Transverse colon (tissue), 4 donors: ENCODE results near the gene CAPN1. TPM values are rescaled to one million over a fixed set of nuclear protein-coding genes. Genes with fewer than 3 reads are reported as not detected.
A peak's percentile ranks its signal among the peaks of the same experiment; 100 is the strongest.

Experiments
- DNase-seq: peaks from one replicate; pipeline ENCODE4 v3.0.0-alpha.2; 2019
- H3K27ac ChIP-seq, 4 donors: fragments of 200-600 bp; sonication (generic); 2 replicates each; pipeline ENCODE4 v1.5.1; 2016 to 2018; ENCODE audit warnings: inconsistent platforms in 4 of 4
- H3K27me3 ChIP-seq: fragments of 200-600 bp; sonication (generic); 2 replicates; pipeline ENCODE4 v1.5.1; 2017; ENCODE audit warnings: inconsistent platforms
- H3K36me3 ChIP-seq, 4 donors: fragments of 200-600 bp; sonication (generic); 2 replicates each; pipeline ENCODE4 v1.5.1; 2017 to 2019; ENCODE audit warnings: inconsistent platforms in 4 of 4
- H3K4me1 ChIP-seq, 4 donors: fragments of 200-600 bp; sonication (generic); 2 replicates each; pipeline ENCODE4 v1.5.1; 2017 to 2020; ENCODE audit warnings: inconsistent platforms in 4 of 4
- H3K4me3 ChIP-seq, 4 donors: fragments of 200-600 bp; sonication (generic); 1 replicate in 1 of 4; 2 replicates in 3 of 4; pipeline versions ENCODE4 v1.5.1 to v1.6.1; 2017 to 2019; ENCODE audit warnings: inconsistent platforms in 4 of 4
- H3K9me3 ChIP-seq, 2 donors: fragments of 200-600 bp; sonication (generic); 2 replicates each; pipeline ENCODE4 v1.5.1; 2017 to 2019; ENCODE audit warnings: inconsistent platforms in 2 of 2
- EP300 ChIP-seq: sonication (generic); formaldehyde crosslinking; IDR thresholded peaks from one replicate; pipeline ENCODE4 v1.6.1; 2017; ENCODE audit warnings: antibody characterized with exemption, low read depth
- POLR2A ChIP-seq: fragments of 450-650 bp; IDR thresholded peaks from one replicate; pipeline ENCODE4 v1.6.1; 2016; ENCODE audit warnings: antibody characterized with exemption, mild to moderate bottlenecking, moderate library complexity
- POLR2AphosphoS5 ChIP-seq, 3 donors: sonication (generic); formaldehyde crosslinking; IDR thresholded peaks; one replicate each; pipeline ENCODE4 v1.6.1; 2016; ENCODE audit warnings: antibody characterized with exemption in 3 of 3
- WGBS, 2 donors: methylation state at CpG; one replicate each; pipeline ENCODE4 v1.1.5; 2018; ENCODE audit warnings: low coverage in 1 of 2; 5-methylcytosine and 5-hydroxymethylcytosine counted together
- in situ Hi-C, 4 donors: fragments of 200-750 bp; cut with MboI; loops; one replicate each; pipeline versions ENCODE4 v1.15.0 to v1.15.1; 2017; ENCODE audit warnings: low sequenced_read_pairs in 3 of 4, low pct_ligation_motif_present in 1 of 4, low pct_unique_long_range_greater_than_20kb in 1 of 4
- intact Hi-C: fragments of 100-400 bp; cut with DNase I; formaldehyde crosslinking; loops from one replicate; pipeline ENCODE4 v1.15.1; 2023; ENCODE audit warnings: low total_unique reads
- total RNA-seq, 4 donors: library from RNA; depleted of rRNA; stranded (reverse); fragments of >200 nt; gene quantifications; one replicate each; pipeline ENCODE4 v1.1.0, GENCODE V29; 2016
- TF ChIP-seq, protein P1 (sequence below), 5 experiments: fragments of 200-600 bp in 3 of 5; fragments of 450-650 bp in 2 of 5; sonication (generic) in 3 of 5; IDR thresholded peaks; 1 replicate in 2 of 5; 2 replicates in 3 of 5; pipeline ENCODE4 v1.5.1; 2016 to 2017; ENCODE audit warnings: antibody characterized with exemption in 5 of 5, inconsistent platforms in 3 of 5, mild to moderate bottlenecking in 2 of 5, moderate library complexity in 1 of 5

CAPN1 gene
- total RNA-seq, 4 donors from 2014 or later: 211 to 1,179 (median 376) TPM

DNA sequence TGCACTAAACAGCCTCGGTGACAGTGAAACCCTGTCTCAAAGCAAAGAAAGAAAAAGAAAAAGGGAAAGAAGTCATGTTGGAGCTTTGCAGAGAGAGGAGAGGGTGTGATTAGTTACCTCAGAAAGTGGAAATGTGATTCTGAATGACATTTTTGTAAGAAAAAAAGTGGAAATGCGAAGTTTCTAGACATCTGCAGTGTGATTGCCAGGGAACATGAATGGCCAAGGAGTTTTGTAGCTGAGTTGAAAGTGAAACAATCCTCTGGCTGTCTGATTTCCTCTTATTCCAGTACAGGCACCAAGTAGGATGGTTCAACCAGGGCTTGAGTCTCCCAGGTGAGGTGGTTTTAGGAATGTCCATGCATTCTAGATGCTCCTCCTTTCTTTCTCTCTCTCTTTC lies 29.6 kb upstream of the CAPN1 start:
- DNase-seq: no peak
- in situ Hi-C loops: no loop called here
- intact Hi-C loops: no loop called here
- 66 to 73% methylated on average over 2 of the region's 2 CpGs for WGBS, 2 donors
- Histone ChIP-seq H3K27me3 (no peaks in the 10 kb centered on the region), H3K4me1 (peaks cover 8 to 12% (median 10%) of the 10 kb centered on the region in 4 donors), H3K4me3 (no peak overlapping the region), H3K9me3 (no peaks in the 10 kb centered on the region), H3K27ac (peak overlapping the region in 2 of 4 donors; percentile 63 to 78), H3K36me3 (no peaks in the 10 kb centered on the region)
- TF ChIP-seq EP300 (no peak), POLR2AphosphoS5 (IDR thresholded peaks at IDR 0.05) (no peak), POLR2A (no peak)
- TF ChIP-seq, protein P1, sequence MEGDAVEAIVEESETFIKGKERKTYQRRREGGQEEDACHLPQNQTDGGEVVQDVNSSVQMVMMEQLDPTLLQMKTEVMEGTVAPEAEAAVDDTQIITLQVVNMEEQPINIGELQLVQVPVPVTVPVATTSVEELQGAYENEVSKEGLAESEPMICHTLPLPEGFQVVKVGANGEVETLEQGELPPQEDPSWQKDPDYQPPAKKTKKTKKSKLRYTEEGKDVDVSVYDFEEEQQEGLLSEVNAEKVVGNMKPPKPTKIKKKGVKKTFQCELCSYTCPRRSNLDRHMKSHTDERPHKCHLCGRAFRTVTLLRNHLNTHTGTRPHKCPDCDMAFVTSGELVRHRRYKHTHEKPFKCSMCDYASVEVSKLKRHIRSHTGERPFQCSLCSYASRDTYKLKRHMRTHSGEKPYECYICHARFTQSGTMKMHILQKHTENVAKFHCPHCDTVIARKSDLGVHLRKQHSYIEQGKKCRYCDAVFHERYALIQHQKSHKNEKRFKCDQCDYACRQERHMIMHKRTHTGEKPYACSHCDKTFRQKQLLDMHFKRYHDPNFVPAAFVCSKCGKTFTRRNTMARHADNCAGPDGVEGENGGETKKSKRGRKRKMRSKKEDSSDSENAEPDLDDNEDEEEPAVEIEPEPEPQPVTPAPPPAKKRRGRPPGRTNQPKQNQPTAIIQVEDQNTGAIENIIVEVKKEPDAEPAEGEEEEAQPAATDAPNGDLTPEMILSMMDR (IDR thresholded peaks at IDR 0.05): no peak

DNA sequence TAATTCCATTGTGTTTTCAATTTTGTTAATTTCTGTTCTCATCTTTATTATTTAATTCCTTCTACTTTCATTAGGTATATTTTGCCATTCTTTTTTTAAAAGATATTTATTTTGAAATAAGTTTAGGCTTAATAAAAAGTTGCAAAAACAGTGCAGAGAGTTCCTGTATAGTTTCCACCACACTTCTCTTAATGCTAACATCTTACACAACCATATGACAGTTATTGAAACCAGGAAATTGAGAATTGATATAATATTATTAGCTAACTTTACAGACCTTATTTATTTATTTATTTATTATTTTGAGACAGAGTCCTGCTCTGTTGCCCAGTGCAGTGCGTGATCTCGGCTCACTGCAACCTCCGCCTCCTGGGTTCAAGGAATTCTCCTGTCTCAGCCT lies 25.5 kb upstream of the CAPN1 start:
- Histone ChIP-seq H3K4me1 (peaks cover 0 to under 1% (median 0%) of the 10 kb centered on the region in 4 donors), H3K27ac (no peak overlapping the region), H3K27me3 (no peaks in the 10 kb centered on the region), H3K36me3 (no peaks in the 10 kb centered on the region), H3K4me3 (no peak overlapping the region), H3K9me3 (no peaks in the 10 kb centered on the region)
- intact Hi-C loops: no loop called here
- WGBS, 2 donors: 92 to 96% methylated on average over 3 of the region's 3 CpGs
- no peak for DNase-seq
- TF ChIP-seq EP300 (no peak), POLR2A (no peak), POLR2AphosphoS5 (IDR thresholded peaks at IDR 0.05) (no peak)
- TF ChIP-seq, protein P1 (IDR thresholded peaks at IDR 0.05): no peak
- in situ Hi-C loops: no loop called here

DNA sequence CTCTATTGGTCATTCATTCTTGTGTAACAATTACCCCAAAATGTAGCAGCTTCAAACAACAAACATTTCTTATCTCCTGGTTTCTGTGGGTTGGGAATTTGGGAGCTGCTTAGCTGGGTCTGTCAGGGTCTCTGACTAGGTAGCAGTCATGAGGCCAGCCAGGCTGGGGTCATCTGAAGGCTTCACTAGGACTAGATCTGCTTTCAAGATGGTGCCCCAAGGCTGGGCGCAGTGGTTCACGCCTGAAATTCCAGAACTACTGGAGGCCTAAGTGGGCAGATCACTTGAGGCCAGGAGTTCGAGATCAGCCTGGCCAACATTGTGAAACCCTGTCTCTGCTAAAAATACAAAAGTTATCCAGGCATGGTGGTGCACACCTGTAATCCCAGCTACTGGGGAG lies 24.8 kb upstream of the CAPN1 start:
- H3K4me1 ChIP-seq: no peaks in the 10 kb centered on the region
- in situ Hi-C loops: no loop called here
- no peaks in the 10 kb centered on the region for H3K27me3 ChIP-seq
- H3K27ac ChIP-seq: no peak overlapping the region
- H3K9me3 ChIP-seq: no peaks in the 10 kb centered on the region
- no peak for DNase-seq
- intact Hi-C loops: no loop called here
- H3K36me3 ChIP-seq: no peaks in the 10 kb centered on the region
- WGBS, 2 donors: 71 to 89% methylated on average over 2 to 3 of the region's 3 CpGs
- TF ChIP-seq POLR2A (no peak), EP300 (no peak), POLR2AphosphoS5 (IDR thresholded peaks at IDR 0.05) (no peak)
- TF ChIP-seq, protein P1 (IDR thresholded peaks at IDR 0.05): no peak
- no peak overlapping the region for H3K4me3 ChIP-seq

DNA sequence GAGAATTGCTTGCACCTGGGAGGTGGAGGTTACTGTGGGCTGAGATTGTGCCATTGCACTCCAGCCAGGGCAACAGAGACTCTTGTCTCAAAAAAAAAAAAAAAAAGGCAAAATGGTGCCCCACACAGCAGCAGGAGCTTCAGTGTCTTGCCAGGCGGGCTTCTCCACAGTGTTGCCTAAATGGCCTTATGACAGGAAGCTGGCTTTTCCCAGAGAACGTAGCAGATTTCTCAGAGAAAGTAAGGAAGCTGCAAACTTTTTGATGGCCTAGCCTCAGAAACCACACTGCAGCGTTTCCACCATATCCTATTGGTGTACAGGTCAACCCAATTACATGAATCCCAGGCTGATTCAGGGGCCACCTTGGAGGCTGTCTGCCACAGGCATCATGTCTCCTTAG lies 24.4 kb upstream of the CAPN1 start:
- no peak for DNase-seq
- no peak overlapping the region for H3K27ac ChIP-seq
- no peaks in the 10 kb centered on the region for H3K4me1 ChIP-seq
- no peak for TF ChIP-seq POLR2A
- TF ChIP-seq, protein P1 (IDR thresholded peaks at IDR 0.05): no peak
- no peak for TF ChIP-seq EP300
- TF ChIP-seq POLR2AphosphoS5 (IDR thresholded peaks at IDR 0.05): no peak
- 79 to 100% methylated on average over 1 to 3 of the region's 3 CpGs for WGBS, 2 donors
- no peaks in the 10 kb centered on the region for H3K9me3 ChIP-seq
- H3K4me3 ChIP-seq: no peak overlapping the region
- H3K27me3 ChIP-seq: no peaks in the 10 kb centered on the region
- in situ Hi-C loops (no loop called here), intact Hi-C loops (no loop called here)
- H3K36me3 ChIP-seq: no peaks in the 10 kb centered on the region
